ENCODE results near the gene H2BW1.
"Not testable (repeated sequence)": the region's sequence is repeated elsewhere in the genome, so short reads cannot be mapped to it uniquely, and the experiment has no call there.

The H2BW1 gene

GRCh38 chrX:104008831-104009230 is 4.7 kb downstream of the H2BW1 start:
- no peak for TF ChIP-seq CTCF (IDR thresholded peaks at IDR 0.05)

- TF ChIP-seq CTCF (IDR thresholded peaks at IDR 0.05), result no peak
Observed at GRCh38 chrX:103999234-103999633, 14.3 kb downstream of the H2BW1 start.

- not testable (repeated sequence) for TF ChIP-seq CTCF (IDR thresholded peaks at IDR 0.05)
Observed at GRCh38 chrX:103962411-103963278, 50.9 kb downstream of the H2BW1 start, which contains the start of gene TMSB15B. Gene TMSB15B, plus strand, starts transcription at chrX:103962627.
